Lower leg skin (tissue), 3 donors: ENCODE measurements around the gene MAMLD1.

Experiments used
- CTCF ChIP-seq, 3 donors: fragments of 450-650 bp; IDR thresholded peaks; one replicate each; pipeline ENCODE4 v1.5.1; 2016; ENCODE audit warnings: antibody characterized with exemption in 3 of 3, mild to moderate bottlenecking in 3 of 3, moderate library complexity in 2 of 3
- POLR2A ChIP-seq, 2 donors: fragments of 450-650 bp; IDR thresholded peaks; one replicate each; pipeline ENCODE4 v1.6.1; 2016 to 2017; ENCODE audit warnings: antibody characterized with exemption in 2 of 2, mild to moderate bottlenecking in 1 of 2, moderate library complexity in 1 of 2

- TF ChIP-seq CTCF (IDR thresholded peaks at IDR 0.05): no peak
- TF ChIP-seq POLR2A (IDR thresholded peaks at IDR 0.05): no peak
These were observed 75.0 kb downstream of the MAMLD1 start for GRCh38 chrX:150438165-150438564.
